T-helper 1 cell (primary cell): ENCODE results near the gene SCYL1.
A peak's percentile ranks its signal among the peaks of the same experiment; 100 is the strongest.

ENCODE experiments used
- DNase-seq, 5 donors: peaks; one replicate each; pipeline ENCODE4 v3.0.0-alpha.2; 2012 to 2020

SCYL1 gene

DNA sequence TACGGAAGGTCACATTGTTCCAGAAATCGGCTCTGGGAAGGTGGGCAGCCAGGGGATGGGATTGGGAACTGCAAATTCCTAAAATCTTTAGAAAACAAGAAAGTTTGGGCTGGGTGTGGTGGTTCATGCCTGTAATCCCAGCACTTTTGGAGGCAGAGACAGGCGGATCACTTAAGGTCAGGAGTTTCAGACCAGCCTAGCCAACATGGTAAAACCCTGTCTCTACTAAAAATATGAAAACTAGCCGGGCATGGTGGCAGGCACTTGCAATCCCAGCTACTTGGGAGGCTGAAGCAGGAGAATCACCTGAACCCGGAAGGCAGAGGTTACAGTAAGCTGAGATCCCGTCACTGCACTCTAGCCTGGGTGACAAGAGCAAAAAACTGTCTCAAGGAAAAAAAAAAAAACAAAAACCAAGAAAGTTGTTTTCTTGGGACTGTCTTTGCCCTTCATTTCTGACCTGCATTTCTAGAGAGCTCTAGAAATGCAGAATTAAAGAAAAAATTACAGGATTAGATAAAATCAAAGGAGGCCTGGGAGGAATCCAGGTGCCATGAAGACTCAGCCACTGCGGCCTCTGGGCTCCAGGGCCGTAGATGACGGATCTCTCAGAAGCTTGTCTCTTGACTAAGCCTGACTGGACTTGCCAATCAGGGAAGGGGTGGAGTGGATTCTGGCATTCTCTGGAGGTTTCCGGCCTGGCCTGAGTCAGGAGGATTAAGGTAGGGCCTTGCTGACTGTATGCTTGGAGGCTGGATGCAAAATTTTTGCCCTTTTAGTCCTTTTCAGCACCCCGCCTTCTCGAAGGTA is 31.3 kb upstream of the SCYL1 start:
- DNase-seq, result no peak

DNA sequence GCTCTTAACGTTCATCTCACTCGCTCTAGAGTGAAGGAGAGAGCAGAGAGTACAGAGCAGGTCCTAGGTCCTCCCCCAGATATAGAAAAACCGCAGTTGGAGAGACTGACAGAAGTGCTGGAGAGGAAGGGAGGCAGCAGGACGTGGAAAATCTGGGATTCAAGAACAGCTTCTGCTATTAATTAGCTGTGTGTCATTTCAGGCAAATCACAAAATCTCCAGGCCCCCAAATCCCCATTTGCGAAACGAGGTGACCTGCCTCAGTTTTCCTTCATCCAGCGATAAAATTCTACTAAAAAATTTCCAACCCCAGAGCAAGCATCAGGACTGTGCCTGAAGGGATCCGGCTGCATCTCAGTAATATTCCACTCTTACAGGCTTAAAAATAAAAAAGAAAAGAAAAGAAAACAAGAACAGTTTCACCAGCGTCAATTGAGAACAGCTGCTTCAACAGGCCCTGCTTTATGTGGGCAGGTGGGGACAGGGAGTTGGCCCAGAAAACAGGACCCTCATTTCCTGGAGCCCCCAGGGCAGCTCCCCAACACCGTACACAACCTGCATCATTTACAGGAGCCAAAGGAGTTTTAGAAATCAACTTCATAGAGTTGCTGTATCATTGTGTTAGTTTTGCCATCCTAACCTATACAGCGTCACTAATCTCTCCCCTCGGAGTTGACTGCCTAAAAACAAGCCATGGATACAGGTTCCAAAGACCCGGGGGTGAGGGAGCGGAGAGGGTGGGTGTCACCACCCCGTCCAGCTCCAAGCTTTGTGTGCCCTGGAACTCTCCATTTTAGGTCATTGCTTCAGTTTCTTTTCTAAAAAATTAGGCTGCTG is 28.4 kb upstream of the SCYL1 start:
- DNase-seq, result no peak

DNA sequence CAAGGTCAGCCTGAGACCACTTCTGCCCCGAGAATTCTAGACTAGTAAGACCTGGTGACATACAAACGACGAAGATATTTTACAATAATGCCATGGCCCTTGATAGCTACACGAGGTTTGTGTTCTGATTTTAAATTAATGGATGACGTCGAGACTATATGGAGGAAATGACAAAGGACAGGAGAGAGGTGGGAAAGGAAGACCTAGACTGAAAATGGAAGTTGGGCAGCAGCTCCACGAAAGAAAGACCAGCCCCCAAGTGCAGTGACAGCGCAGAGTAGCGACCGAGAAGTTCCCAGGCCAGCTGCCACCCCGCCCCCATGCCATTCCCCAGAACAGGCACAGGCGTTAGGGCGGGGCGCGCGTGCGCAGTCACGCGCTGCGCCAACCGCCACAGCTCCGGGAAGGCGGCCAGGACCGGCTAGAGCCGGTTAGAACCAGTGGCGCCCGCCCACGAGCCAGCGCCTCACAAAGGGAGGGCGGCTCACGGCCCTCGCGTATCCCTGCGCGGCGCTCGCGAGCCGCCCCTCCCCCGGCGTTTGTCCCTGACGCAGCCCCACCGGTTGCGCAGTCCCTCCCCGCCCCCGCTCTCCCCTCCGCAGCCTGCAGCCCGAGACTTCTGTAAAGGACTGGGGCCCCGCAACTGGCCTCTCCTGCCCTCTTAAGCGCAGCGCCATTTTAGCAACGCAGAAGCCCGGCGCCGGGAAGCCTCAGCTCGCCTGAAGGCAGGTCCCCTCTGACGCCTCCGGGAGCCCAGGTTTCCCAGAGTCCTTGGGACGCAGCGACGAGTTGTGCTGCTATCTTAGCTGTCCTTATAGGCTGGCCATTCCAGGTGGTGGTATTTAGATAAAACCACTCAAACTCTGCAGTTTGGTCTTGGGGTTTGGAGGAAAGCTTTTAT is 27.5 kb upstream of the SCYL1 start:
- peak; percentile 95 to 100 (median 96) for DNase-seq

DNA sequence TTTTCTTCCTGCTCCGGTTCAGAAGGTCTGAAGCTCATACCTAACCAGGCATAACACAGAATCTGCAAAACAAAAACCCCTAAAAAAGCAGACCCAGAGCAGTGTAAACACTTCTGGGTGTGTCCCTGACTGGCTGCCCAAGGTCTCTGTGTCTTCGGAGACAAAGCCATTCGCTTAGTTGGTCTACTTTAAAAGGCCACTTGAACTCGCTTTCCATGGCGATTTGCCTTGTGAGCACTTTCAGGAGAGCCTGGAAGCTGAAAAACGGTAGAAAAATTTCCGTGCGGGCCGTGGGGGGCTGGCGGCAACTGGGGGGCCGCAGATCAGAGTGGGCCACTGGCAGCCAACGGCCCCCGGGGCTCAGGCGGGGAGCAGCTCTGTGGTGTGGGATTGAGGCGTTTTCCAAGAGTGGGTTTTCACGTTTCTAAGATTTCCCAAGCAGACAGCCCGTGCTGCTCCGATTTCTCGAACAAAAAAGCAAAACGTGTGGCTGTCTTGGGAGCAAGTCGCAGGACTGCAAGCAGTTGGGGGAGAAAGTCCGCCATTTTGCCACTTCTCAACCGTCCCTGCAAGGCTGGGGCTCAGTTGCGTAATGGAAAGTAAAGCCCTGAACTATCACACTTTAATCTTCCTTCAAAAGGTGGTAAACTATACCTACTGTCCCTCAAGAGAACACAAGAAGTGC is 26.7 kb upstream of the SCYL1 start:
- peak in 4 of 5 donors; percentile 39 to 83 (median 54) for DNase-seq

DNA sequence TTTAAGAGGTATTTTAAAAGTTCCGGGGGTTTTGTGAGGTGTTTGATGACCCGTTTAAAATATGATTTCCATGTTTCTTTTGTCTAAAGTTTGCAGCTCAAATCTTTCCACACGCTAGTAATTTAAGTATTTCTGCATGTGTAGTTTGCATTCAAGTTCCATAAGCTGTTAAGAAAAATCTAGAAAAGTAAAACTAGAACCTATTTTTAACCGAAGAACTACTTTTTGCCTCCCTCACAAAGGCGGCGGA is 26.2 kb upstream of the SCYL1 start:
- DNase-seq, result no peak

DNA sequence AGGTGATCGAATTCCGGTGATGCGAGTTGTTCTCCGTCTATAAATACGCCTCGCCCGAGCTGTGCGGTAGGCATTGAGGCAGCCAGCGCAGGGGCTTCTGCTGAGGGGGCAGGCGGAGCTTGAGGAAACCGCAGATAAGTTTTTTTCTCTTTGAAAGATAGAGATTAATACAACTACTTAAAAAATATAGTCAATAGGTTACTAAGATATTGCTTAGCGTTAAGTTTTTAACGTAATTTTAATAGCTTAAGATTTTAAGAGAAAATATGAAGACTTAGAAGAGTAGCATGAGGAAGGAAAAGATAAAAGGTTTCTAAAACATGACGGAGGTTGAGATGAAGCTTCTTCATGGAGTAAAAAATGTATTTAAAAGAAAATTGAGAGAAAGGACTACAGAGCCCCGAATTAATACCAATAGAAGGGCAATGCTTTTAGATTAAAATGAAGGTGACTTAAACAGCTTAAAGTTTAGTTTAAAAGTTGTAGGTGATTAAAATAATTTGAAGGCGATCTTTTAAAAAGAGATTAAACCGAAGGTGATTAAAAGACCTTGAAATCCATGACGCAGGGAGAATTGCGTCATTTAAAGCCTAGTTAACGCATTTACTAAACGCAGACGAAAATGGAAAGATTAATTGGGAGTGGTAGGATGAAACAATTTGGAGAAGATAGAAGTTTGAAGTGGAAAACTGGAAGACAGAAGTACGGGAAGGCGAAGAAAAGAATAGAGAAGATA is 25.7 kb upstream of the SCYL1 start, which contains the start of gene MALAT1:
TSS of gene MALAT1 (plus strand) at position 69 of the 736 bp plus-strand sequence.
- peak; percentile 81 to 96 (median 87) for DNase-seq

DNA sequence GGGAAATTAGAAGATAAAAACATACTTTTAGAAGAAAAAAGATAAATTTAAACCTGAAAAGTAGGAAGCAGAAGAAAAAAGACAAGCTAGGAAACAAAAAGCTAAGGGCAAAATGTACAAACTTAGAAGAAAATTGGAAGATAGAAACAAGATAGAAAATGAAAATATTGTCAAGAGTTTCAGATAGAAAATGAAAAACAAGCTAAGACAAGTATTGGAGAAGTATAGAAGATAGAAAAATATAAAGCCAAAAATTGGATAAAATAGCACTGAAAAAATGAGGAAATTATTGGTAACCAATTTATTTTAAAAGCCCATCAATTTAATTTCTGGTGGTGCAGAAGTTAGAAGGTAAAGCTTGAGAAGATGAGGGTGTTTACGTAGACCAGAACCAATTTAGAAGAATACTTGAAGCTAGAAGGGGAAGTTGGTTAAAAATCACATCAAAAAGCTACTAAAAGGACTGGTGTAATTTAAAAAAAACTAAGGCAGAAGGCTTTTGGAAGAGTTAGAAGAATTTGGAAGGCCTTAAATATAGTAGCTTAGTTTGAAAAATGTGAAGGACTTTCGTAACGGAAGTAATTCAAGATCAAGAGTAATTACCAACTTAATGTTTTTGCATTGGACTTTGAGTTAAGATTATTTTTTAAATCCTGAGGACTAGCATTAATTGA is 25.0 kb upstream of the SCYL1 start:
- no peak for DNase-seq

DNA sequence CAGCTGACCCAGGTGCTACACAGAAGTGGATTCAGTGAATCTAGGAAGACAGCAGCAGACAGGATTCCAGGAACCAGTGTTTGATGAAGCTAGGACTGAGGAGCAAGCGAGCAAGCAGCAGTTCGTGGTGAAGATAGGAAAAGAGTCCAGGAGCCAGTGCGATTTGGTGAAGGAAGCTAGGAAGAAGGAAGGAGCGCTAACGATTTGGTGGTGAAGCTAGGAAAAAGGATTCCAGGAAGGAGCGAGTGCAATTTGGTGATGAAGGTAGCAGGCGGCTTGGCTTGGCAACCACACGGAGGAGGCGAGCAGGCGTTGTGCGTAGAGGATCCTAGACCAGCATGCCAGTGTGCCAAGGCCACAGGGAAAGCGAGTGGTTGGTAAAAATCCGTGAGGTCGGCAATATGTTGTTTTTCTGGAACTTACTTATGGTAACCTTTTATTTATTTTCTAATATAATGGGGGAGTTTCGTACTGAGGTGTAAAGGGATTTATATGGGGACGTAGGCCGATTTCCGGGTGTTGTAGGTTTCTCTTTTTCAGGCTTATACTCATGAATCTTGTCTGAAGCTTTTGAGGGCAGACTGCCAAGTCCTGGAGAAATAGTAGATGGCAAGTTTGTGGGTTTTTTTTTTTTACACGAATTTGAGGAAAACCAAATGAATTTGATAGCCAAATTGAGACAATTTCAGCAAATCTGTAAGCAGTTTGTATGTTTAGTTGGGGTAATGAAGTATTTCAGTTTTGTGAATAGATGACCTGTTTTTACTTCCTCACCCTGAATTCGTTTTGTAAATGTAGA is 24.3 kb upstream of the SCYL1 start:
- peak in 1 of 5 donors; percentile 69 for DNase-seq

DNA sequence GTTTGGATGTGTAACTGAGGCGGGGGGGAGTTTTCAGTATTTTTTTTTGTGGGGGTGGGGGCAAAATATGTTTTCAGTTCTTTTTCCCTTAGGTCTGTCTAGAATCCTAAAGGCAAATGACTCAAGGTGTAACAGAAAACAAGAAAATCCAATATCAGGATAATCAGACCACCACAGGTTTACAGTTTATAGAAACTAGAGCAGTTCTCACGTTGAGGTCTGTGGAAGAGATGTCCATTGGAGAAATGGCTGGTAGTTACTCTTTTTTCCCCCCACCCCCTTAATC is 23.8 kb upstream of the SCYL1 start:
- DNase-seq, result no peak

DNA sequence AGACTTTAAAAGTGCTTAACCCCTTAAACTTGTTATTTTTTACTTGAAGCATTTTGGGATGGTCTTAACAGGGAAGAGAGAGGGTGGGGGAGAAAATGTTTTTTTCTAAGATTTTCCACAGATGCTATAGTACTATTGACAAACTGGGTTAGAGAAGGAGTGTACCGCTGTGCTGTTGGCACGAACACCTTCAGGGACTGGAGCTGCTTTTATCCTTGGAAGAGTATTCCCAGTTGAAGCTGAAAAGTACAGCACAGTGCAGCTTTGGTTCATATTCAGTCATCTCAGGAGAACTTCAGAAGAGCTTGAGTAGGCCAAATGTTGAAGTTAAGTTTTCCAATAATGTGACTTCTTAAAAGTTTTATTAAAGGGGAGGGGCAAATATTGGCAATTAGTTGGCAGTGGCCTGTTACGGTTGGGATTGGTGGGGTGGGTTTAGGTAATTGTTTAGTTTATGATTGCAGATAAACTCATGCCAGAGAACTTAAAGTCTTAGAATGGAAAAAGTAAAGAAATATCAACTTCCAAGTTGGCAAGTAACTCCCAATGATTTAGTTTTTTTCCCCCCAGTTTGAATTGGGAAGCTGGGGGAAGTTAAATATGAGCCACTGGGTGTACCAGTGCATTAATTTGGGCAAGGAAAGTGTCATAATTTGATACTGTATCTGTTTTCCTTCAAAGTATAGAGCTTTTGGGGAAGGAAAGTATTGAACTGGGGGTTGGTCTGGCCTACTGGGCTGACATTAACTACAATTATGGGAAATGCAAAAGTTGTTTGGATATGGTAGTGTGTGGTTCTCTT is 23.2 kb upstream of the SCYL1 start:
- peak in 1 of 5 donors; percentile 44 for DNase-seq

DNA sequence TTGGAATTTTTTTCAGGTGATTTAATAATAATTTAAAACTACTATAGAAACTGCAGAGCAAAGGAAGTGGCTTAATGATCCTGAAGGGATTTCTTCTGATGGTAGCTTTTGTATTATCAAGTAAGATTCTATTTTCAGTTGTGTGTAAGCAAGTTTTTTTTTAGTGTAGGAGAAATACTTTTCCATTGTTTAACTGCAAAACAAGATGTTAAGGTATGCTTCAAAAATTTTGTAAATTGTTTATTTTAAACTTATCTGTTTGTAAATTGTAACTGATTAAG is 22.7 kb upstream of the SCYL1 start:
- DNase-seq, result no peak

DNA sequence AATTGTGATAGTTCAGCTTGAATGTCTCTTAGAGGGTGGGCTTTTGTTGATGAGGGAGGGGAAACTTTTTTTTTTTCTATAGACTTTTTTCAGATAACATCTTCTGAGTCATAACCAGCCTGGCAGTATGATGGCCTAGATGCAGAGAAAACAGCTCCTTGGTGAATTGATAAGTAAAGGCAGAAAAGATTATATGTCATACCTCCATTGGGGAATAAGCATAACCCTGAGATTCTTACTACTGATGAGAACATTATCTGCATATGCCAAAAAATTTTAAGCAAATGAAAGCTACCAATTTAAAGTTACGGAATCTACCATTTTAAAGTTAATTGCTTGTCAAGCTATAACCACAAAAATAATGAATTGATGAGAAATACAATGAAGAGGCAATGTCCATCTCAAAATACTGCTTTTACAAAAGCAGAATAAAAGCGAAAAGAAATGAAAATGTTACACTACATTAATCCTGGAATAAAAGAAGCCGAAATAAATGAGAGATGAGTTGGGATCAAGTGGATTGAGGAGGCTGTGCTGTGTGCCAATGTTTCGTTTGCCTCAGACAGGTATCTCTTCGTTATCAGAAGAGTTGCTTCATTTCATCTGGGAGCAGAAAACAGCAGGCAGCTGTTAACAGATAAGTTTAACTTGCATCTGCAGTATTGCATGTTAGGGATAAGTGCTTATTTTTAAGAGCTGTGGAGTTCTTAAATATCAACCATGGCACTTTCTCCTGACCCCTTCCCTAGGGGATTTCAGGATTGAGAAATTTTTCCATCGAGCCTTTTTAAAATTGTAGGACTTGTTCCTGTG is 22.1 kb upstream of the SCYL1 start:
- DNase-seq, result peak in 1 of 5 donors; percentile 56

DNA sequence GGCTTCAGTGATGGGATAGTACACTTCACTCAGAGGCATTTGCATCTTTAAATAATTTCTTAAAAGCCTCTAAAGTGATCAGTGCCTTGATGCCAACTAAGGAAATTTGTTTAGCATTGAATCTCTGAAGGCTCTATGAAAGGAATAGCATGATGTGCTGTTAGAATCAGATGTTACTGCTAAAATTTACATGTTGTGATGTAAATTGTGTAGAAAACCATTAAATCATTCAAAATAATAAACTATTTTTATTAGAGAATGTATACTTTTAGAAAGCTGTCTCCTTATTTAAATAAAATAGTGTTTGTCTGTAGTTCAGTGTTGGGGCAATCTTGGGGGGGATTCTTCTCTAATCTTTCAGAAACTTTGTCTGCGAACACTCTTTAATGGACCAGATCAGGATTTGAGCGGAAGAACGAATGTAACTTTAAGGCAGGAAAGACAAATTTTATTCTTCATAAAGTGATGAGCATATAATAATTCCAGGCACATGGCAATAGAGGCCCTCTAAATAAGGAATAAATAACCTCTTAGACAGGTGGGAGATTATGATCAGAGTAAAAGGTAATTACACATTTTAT is 21.4 kb upstream of the SCYL1 start:
- DNase-seq, result no peak

DNA sequence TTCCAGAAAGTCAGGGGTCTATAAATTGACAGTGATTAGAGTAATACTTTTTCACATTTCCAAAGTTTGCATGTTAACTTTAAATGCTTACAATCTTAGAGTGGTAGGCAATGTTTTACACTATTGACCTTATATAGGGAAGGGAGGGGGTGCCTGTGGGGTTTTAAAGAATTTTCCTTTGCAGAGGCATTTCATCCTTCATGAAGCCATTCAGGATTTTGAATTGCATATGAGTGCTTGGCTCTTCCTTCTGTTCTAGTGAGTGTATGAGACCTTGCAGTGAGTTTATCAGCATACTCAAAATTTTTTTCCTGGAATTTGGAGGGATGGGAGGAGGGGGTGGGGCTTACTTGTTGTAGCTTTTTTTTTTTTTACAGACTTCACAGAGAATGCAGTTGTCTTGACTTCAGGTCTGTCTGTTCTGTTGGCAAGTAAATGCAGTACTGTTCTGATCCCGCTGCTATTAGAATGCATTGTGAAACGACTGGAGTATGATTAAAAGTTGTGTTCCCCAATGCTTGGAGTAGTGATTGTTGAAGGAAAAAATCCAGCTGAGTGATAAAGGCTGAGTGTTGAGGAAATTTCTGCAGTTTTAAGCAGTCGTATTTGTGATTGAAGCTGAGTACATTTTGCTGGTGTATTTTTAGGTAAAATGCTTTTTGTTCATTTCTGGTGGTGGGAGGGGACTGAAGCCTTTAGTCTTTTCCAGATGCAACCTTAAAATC is 20.8 kb upstream of the SCYL1 start:
- DNase-seq, result peak in 1 of 5 donors; percentile 40

DNA sequence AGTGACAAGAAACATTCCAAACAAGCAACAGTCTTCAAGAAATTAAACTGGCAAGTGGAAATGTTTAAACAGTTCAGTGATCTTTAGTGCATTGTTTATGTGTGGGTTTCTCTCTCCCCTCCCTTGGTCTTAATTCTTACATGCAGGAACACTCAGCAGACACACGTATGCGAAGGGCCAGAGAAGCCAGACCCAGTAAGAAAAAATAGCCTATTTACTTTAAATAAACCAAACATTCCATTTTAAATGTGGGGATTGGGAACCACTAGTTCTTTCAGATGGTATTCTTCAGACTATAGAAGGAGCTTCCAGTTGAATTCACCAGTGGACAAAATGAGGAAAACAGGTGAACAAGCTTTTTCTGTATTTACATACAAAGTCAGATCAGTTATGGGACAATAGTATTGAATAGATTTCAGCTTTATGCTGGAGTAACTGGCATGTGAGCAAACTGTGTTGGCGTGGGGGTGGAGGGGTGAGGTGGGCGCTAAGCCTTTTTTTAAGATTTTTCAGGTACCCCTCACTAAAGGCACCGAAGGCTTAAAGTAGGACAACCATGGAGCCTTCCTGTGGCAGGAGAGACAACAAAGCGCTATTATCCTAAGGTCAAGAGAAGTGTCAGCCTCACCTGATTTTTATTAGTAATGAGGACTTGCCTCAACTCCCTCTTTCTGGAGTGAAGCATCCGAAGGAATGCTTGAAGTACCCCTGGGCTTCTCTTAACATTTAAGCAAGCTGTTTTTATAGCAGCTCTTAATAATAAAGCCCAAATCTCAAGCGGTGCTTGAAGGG is 20.0 kb upstream of the SCYL1 start:
- DNase-seq, result no peak

DNA sequence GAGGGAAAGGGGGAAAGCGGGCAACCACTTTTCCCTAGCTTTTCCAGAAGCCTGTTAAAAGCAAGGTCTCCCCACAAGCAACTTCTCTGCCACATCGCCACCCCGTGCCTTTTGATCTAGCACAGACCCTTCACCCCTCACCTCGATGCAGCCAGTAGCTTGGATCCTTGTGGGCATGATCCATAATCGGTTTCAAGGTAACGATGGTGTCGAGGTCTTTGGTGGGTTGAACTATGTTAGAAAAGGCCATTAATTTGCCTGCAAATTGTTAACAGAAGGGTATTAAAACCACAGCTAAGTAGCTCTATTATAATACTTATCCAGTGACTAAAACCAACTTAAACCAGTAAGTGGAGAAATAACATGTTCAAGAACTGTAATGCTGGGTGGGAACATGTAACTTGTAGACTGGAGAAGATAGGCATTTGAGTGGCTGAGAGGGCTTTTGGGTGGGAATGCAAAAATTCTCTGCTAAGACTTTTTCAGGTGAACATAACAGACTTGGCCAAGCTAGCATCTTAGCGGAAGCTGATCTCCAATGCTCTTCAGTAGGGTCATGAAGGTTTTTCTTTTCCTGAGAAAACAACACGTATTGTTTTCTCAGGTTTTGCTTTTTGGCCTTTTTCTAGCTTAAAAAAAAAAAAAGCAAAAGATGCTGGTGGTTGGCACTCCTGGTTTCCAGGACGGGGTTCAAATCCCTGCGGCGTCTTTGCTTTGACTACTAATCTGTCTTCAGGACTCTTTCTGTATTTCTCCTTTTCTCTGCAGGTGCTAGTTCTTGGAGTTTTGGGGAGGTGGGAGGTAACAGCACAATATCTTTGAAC is 19.2 kb upstream of the SCYL1 start:
- DNase-seq, result peak in 1 of 5 donors; percentile 33
